G401.6 (cell line): ENCODE measurements around the gene GSTO1.

ENCODE experiments used
- FAIRE-seq: peaks from 2 replicates; lab custom pipeline; 2012; peaks lifted over from hg19 to GRCh38; lab: Jason Lieb, UNC

Gene GSTO1

DNA sequence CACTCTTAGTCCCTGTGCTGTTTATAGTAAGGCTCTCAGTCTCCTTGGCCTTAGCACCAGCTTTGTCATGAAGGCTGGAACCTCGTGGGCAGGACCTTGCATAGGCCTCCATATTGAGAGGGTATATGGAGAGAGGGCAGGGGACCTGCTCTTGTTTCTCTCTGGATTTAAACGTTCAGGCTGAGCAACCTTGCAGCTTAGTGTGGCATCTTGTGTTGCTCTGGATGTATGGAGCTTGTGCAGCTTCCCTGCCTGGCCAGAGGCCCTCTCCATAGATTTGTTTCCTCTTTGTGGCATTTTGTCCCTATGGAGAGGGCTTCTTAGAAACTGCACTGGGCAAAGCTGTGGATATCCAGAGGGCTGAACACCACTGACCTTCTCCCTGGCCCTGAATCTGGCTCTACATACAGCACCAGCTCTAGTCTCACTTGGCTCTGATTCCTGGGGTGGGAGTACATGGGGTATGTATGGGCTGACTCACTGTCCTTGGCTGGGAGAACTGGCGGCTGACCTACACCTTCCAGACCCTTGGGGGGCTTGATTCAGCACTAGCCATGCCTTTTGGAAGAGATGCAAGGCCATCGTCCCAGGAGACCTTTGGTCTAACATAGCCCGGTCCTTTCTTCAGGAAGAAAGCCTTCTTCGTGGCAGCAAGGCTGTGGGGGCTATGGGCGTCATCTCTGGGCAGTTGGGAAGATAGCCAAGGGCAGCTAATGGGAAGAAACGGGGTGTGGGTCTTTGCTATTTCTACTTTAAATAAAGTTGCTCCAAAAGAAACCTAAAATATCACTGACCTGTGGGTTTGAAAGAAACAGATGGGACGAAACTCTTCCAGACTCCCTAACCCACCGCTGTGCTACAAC lies 53.1 kb downstream of the GSTO1 start:
- no peak for FAIRE-seq

DNA sequence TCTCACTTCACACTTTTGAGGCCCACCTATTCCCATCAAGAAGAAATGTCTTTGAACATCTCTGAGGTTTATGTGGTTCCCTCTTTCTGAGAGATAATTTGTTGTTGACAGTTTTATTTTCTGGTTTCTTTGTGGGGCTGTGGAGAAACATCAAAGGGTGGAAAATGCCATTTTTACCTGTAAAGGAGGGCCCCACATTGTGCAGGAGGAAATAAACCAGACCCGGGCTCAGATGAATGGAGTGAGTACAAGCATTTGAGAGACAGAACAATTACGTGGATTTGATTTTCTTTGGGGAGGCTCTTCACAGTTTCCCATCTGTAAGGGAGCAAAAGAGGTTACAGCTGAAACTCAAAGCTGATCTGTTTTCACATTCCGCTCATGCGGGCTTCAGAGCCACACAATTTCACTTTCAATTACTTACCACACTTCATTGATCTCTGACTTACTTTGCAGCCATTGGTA lies 53.8 kb downstream of the GSTO1 start:
- FAIRE-seq: no peak

DNA sequence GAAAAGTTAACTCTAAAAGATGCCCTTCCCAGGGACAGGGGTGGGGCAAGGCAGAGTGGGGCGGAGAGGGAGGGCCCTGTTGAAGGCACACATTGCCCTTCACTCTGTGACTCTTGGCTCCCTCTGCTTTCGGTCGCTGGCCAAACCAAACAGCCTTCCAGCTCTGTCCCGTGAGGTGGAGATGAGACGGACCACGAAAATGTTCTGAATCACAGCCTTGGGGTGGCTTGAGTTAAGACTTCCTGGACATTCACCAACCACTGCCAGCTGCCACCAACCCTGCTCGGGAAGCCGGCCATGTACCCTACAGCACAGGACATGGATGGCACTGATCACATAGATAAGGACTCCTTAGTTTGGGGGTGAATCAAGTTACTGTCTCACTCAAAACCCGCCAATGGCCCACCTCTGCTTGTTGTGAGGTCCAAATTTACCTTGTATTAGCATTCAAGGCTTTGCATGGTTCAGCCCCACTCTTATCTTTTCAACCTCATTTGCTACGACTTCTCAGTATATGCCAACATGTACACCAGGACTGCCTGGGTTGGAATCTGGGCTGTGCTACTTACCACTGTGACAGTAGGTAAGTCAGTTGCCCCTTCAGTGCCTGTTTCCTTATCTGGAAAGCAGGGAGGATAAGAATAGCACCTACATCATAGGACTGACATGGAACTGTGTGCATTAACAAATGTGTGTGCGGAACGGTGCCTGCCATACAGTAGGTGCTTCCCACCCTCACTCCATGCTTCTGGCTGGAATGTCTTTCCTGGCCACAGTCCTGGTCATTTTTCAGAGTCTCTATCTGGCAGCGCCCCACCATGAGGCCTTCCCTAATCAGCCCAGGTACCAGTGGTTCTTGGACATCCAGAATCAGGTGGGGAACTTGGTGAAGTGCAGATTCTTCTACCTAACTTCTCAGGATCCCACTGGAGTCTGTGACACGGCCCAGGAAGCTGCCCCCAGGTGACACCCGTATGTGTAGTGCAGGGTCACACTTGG lies 55.6 kb downstream of the GSTO1 start:
- no peak for FAIRE-seq

DNA sequence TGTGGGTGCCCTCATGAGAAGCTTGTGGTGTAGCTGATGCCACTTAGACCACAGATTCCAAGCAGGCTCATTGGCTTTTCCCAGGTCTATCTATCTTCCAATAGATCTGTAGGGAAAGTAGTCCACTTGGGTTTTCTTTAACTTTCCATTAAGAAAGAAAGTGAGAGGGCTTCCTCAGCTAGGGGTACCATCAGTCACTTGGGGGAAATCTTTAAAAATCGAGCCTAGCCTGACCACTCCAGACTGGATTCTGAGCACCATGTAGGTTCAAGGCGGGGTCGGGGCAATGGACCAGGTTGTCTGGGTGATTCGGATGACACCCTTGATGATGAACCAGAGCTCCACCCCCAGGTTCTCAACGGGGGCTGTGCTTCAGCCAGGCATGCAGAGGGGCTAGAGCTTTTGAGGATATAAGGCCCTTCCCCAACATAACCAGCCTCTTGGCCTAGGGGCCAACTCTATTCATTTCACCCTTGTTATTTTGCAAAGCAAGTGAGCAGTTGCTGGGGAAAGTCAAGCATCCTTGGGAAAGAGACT lies 56.6 kb downstream of the GSTO1 start:
- no peak for FAIRE-seq

DNA sequence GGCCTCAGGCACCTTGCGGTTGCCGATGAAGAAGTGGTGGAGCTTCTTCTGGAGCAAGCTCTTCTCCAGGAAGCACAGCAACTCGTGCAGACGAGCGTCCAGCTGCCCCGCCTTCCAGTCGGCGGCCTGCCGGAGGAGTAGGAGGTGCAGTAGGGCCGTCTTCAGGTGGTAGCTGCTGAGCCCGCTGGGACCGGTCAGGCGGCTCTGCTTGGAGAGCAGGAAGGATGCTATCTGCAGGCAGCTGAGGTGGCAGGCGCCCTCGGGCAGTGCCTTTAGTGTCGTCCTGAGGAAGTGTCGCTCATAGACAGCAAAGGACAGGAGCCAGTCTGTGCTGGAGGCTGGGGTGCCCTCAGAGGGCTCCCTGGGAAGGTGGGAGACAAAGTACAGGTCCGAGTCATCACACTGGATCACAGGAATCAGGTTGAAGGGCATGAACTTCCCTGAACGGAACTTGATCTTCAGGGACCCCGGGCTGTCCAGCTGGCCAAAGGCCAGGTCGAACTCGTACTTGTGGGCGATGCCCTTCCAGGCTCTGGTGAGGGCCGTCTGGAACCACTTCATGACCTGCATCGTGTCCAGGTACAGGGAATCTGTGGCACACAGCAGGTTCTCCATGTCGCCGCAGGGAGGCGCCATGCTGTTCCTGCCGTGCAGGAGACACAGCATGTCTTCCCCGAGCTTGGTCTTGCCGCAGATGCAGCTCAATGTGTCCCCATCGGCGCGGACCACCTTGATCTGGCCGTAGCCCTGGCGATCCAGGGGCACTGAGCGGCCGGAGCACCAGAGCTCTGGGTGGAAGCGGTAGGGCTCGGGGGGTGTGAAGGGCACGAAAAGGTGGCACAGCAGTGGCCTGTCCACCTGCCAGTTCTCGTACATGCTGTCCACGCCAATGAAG lies 60.1 kb downstream of the GSTO1 start:
- FAIRE-seq: no peak

DNA sequence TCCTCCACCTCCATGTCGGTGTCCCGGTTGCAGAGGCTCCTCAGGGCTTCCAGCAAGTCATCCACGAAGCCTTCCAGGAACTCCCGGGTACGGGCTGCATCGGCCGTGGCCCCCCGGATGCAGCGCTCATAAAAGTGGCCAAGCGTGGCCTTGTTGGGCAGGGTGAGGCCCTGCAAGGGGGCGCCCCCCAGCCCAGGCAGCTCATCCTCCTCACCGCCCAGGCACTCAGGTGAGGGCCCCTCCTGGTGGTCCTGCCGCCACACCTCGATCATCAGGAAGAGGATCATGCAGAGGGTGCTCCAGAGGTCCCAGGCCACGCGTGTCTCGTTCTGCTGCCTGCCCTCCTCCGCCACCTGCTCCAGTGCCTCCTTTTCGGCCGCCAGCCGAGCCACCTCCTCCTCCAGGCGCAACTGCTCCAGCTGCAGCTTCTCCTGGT lies 60.8 kb downstream of the GSTO1 start:
- FAIRE-seq: no peak

DNA sequence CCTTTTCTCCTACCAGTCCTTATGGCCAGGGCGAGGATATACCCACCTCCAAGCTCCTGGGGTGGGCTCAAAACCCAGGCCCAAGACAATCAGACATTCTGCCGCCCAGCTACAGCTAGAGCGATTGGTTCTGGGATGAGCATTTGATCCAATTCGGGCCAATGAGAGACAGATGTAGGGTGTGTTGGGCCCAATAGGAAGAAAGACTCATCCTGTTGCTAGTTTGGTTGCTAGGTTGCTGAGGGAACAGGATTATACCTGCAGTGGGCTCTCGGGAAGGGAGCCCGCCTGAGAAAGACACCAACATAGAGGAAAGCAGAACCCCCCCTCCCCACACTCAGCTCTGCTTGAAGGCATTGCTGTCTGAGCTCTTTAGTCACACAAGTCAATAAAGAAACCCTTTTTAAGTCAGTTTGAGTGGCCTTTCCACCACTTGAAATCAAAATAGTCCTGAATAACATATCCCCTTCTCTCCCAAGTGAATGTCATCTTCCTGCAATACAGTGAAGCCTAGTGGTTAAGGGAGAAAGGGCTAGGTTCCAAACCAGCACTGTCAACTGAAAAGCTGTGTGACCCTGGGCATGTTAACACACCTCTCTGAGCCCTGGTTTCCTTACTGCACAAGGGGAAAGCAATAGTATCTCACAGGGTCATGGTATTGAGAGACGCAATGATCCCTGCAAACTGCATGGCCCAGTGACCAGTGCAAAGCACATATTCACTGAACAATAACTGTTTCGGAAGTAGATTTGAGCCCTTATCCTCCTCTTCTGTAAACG lies 61.8 kb downstream of the GSTO1 start:
- FAIRE-seq: no peak
